Stimulated activated CD4-positive, alpha-beta T cell treated with anti-CD3 and anti-CD28 coated beads, Interleukin-15, amount 100 ng/mL, for 24 hours (primary cell): Measurements from ENCODE around the gene ELMOD3.
"Not testable (repeated sequence)": the region's sequence is repeated elsewhere in the genome, so short reads cannot be mapped to it uniquely, and the experiment has no call there.

Experiments
- DNase-seq: peaks from one replicate; pipeline ENCODE4 v3.0.0-alpha.2; 2020

The ELMOD3 gene

DNA sequence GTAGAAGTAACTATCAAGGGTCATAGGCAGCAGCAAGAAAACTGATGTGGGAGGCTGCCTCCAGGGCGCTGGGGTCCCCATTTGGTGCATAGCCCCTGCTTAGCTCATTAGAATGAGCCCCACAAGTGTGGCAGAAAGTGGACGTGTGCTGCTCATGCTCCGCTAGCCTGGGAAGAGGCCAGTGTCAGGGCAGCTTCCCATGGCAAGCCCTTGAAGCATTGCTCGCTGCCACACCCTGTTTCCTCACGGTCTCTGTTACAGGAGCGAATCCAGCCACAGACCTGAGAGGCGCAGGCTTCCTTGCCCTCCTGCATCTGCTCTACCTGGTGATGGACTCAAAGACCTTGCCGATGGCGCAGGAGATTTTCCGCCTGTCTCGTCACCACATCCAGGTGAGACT lies 22.5 kb downstream of the ELMOD3 start:
- no peak for DNase-seq

DNA sequence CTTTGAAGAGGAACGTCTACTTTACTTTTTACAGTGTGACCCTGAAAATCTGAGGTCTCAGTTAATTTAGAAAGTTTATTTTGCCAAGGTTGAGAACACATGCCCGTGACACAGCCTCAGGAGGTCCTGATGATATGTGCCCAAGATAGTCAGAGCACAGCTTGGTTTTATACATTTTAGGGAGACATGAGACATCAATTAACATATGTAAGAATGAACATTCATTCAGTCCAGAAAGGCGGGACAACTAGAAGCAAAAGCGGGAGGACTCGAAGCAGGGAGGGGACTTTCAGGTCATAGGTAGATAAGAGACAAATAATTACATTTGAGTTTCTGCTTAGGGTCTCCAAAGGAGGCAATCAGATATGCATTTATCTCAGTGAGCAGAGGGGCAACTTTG lies 23.7 kb downstream of the ELMOD3 start:
- DNase-seq: no peak

DNA sequence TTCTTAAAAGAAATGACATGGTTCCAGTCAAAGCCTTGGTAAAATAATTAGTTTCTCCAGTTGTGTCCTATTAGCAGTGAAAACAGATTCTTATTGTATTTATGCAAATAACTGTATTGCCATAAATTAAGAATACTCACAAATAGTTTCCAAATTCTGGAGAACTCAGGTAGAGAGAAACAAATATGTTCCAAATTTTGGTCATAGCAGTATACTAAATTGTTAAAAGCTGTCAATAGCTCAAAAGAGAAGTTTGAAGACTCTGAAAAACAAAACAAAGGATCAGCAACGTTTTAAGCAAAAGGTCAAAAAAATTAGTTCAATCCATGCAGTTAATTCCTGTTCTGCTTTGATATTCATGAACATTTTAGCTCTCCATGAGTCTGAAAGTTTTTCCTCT lies 25.5 kb downstream of the ELMOD3 start:
- DNase-seq: no peak

DNA sequence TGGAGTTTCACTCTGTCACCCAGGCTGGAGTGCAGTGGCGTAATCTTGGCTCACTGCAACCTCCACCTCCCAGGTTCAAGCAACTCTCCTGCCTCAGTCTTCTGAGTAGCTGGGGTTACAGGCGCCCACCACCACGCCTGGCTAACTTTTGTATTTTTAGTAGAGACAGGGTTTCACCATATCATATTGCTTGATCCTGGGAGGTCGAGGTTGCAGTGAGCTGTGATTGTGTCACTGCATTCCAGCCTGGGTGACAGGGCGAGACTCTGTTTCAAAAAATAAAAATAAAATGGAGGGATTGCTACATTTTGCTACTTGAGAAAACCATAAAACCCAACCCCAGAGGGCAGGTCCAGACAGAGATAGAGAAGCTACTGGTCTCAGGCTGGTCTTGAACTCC lies 28.6 kb downstream of the ELMOD3 start:
- not testable (repeated sequence) for DNase-seq

DNA sequence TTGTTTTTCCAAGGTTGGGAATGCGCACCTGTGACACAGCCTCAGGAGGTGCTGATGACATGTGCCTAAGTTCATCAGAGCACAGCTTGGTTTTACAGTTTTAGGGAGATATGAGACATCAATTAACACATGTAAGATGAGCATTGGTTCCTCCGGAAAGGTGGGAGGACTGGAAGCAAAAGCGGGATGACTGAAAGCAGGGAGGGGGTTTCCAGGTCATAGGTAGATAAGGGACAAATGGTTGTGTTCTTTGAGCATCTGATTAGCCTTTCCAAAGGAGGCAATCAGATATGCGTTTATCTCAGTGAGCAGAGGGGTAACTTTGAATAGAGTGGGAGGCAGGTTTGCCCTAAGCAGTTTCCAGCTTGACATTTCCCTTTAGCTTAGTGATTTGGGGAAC lies 29.3 kb downstream of the ELMOD3 start:
- no peak for DNase-seq

DNA sequence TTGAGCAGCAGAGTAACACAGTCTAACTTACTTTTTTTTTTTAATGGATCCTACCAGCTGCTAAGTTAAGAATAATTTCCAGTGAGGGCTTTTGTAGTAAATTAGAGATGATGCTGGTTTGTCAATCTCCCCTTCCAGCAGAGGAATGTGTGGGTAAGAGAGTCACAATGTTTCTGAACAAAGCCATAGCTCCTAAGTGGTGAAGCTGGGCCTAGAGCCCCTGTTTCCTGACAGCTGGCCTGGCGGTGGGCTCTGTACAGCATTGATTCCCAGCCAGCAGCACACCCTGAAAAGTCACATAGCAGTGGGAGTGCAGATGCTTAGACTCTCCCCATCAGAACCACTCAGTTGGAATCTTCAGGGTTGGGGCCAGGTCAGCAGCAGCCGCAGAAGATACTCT lies 31.2 kb downstream of the ELMOD3 start:
- no peak for DNase-seq

DNA sequence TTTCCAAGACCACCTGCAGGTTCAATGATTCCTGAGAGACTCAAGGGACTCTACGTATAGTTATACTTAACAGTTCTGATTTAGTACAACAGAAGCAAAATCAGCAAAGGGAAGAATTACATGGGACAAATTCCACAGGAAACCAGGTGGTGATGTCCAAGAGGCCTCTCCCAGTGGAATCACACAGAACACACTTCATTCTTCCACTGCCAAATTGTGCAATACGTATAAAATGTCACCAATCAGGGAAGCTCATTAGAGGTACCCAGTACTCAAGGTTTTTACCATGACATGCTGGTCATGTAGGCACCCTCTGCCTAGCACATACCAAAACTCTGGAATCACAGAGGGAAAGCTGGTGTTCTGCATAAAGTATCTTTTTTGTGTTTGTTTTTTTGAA lies 33.2 kb downstream of the ELMOD3 start:
- DNase-seq: no peak

DNA sequence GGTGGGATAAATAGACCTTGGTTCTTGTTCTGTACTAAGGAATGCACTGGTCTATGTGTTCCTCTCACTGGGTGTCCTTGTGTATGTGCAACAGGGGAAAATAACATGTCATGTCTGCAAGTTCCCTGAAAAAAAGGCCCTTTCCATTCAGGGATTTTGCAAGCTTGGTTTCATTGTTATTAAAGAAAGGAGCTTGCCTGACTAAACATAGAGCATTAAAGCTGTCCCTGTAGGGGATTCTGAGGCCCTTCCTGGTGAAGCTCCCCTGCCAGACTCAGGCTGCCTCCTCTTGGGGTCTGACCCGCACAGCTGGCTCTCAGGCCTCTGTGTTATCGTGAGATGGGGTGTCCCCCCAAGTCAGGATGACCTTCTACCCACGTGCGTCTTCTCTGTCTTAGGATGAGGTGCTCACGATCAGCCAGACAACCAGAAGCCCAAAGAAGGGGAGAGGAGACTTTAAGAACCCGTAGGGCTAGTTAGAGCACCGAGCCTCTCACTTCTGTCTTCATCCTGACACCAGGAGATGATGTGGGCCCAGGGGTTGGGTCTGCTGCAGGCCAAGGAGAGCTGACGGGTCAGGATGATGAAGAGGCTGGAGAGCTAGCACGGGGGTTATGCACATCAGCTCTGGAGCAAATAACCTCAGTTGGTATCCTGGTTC lies 34.4 kb downstream of the ELMOD3 start:
- no peak for DNase-seq

DNA sequence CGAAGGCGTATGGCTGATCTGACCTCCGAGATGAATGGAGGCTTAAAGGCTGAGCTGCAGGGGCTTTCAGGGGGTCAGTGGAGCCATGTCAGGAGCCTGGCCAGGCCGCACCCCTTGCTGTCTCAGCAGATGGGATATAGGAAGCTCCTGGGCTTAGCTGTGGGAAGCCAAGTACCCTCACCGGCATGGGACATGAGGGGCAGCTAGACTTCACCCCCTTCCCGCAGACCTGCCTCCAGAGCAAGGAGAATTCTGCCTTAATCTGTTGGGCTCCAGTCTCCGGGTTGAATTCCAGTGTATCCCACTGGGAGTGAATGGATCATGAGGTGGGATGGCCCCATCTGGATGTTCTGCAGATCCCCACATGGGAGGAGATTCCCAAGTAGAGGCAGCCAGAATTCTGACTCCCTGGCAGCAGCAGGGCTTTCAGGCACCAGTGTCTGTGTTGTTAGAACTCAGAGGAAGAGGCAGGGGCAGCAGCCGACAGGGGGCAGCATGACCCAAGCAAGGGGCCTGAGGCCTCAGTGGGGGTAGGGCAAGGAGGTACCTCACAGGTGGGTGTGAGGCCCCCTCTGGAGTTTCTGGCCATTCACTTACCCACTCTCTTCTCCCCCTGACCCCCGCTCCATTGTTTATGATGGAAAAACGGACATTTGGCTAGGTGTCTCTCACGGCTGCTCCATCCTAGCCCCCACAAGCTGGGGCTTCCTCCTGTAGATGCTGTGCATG lies 36.5 kb downstream of the ELMOD3 start:
- peak; percentile 79 for DNase-seq

DNA sequence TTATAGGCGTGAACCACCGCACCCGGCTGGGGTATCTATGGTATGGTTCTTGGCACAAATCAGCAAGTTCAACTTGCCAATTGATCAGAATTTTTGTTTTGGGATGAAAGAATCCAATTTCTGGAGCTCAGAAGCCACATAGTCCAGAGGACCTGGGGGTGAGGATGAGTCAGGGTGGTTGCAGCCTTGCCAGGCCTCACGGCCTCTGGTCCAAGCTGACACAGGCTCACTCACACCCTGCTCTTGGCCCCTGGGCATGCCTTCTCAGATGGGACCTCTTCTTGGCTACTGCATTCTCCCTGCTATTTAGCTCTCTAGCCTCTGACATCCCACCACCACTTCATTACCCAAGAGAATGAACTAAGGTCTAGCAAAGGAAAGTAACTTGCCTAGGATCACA lies 39.3 kb downstream of the ELMOD3 start:
- DNase-seq: no peak

DNA sequence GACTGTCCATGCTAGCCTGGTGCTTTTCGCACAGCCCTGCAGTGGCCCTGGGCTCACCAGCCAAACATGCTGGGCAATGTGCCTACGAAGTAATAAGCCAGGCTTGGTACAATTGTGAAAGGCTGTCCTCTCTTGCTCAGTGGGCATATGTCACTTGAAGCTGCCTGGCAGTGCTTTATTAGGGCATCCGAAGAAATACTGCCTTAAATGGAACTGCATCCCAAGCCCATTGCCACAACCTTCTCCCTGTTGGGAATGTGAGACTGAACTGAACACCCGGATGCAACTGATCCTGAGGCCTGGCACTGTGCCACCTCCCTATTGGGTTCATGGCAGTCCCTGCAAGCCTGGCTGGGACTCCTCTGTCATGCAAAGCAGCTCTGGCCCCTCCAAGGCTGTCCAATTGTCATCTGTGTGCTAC lies 39.7 kb downstream of the ELMOD3 start:
- no peak for DNase-seq

DNA sequence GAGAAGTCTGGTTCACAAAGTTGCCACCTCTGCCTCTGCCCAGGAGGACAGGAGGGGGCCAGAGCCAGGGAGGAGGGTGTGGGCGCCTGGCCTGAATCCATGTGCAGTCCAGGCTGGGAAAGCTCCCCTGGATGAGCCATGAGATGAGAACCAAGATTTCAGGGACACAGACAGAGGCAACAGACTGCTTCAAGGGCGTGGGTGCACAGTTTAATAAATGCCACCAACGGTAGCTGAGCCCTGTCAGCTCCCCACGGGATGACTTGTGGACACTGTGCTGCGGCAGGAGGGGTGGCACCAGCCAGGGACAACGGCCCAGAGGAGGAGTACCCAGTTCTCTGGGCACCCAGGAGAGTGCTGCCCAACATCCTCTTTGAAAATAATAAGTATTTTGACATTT lies 40.4 kb downstream of the ELMOD3 start:
- no peak for DNase-seq

DNA sequence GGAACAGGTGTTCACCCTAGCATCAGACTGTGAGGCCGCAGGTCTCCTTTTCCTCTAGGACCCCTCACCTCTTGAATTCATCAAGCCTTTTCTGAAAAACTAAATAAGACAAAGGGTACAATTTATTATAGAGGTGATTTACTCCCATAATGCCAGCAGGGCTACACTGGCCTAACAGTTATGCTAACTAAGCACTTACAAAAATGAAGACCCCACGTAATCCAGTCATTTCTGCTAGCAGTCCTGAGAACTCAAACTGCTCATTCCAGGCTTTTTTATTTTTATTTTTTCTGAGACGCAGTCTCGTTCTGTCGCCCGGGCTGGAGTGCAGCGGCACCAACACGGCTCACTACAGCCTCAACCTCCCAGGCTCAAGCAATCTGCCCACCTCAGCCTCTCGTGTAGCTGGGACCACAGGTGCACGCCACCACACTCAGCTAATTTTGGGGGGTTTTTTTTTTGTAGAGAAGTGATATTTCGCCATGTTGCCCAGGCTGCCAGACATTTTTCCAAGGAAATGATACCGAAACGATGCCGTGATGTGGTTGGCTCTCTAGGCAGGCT lies 41.4 kb downstream of the ELMOD3 start:
- no peak for DNase-seq

DNA sequence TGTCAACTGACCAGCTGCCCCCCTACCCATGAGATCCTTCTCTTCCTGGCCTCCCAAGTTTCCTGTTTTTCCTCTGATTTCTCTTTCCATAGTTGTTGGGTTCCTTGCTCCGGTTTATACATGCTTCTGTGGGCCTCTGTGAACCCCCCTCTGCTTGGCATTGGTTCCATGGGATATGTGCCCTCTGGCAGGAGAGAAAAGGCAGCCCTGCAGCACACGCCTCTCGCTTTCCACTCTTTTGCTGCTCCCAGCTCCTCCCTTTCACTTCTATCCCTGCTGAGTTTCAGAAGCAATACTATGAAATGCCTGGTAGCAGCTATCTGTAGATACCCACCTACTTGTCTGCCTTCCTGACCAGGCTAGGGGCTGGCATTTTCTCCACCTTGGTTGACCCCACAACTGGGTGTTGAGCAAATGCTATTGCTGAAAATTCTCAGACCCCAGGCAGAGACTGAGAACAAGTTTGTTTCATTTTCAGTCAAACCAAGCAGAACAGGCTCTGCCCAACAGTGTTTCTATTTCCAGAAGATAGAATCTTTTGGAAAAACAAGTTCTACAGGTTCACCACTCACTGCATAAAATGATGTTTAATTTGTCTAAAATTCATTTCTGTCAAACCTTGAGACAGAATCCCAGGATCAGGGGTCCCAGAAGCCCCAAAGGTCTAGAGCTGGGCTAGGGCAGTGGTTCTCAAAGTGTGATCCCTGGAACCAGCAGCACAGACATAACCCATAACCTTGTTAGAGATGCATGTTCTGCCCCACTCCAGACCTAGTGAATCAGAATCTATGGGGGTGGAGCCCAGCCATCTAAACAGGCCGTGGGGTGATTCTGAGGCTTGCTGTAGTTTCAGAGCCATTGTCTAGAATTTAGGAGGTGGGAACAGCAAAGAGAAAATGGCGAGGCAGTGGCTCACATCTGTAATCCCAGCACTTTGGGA lies 42.2 kb downstream of the ELMOD3 start:
- DNase-seq: no peak

DNA sequence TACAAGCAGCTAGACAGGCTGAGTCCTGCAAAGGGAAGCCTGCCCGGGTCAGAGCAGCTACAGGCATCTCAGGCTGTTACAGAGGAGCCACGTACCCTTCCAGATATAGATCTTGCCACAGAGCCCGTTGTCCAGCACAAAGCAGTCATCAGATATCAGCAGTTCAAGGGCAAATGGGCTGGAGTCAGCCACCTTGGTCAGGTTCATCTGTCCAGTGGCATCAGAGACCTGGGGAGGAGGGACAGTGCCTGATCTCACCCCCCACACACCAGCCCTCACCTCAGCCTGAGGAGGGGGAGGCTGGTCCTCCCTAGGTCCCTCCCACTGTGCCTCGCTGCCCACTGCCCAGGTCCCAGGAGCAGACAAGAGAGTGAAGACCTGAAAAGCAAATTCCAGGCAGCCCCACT lies 43.4 kb downstream of the ELMOD3 start:
- no peak for DNase-seq

DNA sequence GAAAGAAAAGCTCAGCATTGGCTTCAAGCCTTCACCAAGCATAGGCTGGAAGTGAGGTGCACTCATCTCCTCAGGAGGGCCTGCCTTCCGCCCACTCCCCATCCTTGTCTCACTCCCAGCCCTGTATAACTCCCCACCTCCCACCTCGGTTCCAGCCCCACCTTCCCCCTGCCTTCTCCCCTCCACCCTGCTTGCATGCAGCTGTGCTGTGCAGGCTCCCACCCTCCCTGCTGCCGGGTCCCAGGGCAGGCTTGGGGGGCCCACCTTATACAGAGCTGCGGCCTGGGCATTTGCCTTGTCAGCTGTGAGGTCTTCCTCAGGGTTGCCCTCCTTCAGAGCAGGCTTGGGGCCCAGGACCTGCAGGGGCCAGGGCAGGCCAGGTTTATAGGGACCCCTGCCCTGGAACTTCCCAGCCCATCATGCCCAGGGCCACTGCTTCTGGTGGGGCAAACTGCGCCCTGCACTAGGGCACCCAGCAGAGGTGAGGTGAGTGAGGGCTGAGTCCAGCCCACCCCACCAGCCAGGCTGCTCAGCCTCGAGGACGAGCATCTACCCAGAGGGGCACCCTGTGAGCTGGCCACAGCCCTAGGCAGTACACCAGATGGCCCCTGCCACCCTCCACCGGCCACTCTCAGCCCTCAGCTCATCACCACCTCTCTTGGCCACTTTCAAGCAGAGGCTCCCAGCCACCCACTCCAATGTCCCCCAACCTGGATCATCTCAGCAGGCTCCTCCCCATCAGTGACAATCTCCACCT lies 44.0 kb downstream of the ELMOD3 start:
- no peak for DNase-seq

DNA sequence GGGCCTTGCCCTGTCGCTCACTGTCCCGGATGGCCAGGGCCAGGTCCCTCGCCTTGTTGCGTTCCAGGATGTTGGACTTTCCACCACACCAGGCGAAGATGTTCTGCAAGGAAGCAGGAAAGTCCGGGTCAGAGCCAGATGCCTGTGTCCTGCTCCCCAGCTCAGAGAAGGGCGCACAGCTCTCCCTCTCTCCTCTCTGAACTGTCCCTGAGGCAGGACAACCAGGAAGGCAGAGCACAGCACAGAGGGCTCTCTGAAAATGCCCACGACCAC lies 44.5 kb downstream of the ELMOD3 start:
- DNase-seq: no peak

DNA sequence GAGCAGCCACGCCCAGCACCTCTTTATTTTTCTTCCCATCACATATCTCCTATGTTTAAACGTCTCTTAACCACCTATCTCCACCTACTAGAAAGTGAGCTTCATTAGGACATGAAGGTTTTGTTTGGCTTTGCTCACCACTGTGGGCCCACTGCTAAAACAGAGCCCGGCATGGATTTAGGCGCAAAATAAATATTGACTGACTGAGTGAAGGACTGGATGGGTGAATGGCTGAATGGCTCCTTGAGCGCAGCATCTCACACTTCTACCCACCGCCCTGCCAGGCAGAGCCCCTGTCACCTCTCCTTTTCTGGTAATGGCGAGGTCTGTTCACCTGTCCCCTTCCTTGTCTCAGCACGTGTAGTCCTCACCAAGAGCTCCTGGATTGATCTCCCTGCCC lies 45.5 kb downstream of the ELMOD3 start:
- no peak for DNase-seq

DNA sequence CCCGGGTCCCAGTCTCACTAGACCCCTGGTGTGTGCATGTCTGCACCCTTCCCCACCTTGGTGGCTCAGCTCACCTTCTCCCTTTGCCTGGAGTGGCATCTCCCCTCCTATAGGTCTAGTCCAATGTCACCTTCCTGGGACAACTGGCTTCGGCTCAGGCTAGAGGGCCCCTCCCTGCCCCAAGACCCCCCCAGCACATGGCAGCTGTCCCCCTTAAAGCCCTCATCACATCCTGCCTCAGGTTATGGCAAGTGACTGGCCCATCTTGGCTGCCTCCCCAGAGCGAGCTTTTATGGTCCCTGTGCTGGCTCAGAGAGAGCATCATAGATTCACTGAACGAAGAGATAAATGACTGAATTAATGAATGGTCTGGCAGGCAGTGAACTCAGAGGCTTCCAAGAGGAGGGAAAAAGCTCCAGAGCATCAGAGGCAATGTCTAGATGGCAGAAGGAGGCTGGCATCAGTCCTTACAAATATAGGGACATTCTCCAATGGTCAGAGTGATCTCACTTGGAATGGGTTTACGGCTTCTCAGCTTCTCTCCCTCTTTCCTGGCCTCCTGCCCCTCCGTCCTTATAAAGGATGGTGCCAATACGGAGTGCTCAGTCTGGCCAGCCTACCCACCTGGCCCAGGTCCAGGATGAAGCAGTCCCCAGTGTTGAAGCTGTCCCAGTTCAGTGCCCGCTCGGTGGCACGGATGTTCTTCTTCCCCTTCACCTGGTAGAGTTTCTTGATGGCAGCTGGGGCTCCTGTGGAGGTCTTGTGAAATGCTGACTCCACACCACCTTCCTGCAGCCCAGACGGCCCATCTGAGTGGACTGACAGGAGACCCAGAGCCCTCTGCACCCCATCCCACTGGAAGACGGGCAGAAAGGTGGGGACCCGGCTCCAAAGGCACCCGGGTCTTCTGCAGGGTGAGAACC lies 46.2 kb downstream of the ELMOD3 start:
- DNase-seq: no peak

DNA sequence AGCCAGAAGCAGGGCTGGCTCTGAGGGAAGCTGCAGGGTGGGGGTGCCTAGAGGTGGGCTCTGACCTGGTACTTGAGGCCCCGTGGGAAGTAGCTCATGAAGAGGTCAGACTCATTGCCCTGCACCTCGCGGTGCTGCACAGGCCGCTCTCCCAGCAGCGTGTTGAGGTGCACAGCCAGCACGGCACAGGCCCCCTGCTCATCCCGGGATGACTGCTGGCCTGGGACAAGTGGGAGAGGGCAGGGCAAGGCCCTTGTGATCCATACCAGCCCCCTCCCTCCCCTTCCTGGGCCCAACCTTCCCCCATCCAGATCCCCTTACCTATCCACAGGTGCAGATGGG lies 46.9 kb downstream of the ELMOD3 start:
- DNase-seq: no peak

DNA sequence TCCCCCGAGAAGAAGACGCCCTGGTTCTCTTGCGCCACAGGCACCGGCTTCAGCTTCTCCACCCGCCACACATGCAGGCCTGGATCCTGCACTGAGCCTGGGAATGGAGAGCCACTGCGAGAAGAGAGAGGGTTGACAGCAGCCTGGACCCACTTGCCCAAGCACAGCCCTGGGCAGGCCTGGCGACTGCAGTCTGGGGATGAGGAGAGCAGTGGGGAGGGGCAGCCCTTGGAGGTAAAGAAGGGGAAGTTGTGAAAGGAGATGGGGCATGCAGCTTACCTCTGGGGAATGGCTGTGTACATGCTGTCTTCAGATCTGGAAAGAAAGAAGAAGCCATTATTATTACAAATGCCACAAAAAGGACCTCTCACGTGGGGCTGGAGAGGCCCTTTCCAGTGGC lies 47.3 kb downstream of the ELMOD3 start:
- no peak for DNase-seq
